ENCODE results near the gene COL23A1.
A peak's percentile ranks its signal among the peaks of the same experiment; 100 is the strongest.

Gene COL23A1

GRCh38 chr5:178218237-178218776, 371.9 kb downstream of the COL23A1 start:
- no peak for DNase-seq

DNA sequence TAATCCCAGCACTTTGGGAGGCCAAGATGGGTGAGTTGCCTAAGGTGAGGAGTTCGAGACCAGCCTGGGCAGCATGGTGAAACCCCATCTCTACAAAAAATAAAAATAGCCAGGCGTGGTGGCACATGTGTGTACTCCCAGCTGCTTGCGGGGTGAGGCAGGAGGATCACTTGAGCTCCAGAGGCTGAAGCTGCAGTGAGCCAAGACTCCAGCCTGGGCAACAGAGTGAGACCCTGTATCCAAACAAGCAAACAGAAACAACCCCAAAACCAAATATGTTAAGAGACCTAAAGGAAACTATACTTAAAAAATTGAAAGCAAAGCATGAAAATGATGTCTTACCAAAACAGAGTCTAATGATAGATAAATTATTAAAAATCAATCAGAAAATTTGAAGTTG, 373.4 kb downstream of the COL23A1 start:
- DNase-seq = no peak

GRCh38 chr5:178216088-178216534, 374.1 kb downstream of the COL23A1 start:
- no peak for DNase-seq

GRCh38 chr5:178215280-178216002, 374.8 kb downstream of the COL23A1 start:
- DNase-seq = no peak

GRCh38 chr5:178214160-178214803, 375.9 kb downstream of the COL23A1 start:
- DNase-seq = no peak

DNA sequence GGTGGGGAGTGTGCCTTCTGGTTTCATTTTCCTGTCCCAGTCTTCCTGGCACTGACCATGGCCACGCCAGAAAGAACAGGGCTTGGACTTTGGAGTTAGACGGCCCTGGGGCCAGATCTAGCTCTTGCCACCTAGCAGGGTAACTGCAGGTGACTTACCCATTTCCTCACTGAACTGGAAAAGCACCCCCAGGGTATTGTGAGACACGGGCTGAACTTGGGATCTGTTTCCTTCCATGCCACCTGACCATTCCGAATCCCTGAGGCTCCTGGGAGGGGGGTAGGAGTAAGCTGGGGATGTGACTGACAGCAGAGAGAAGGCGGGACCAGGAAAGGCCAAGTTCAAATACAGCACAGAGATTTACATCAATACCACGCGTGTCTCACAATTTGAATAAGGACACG, 376.4 kb downstream of the COL23A1 start:
- no peak for DNase-seq

GRCh38 chr5:178213003-178213461, 377.2 kb downstream of the COL23A1 start:
- no peak for DNase-seq

DNA sequence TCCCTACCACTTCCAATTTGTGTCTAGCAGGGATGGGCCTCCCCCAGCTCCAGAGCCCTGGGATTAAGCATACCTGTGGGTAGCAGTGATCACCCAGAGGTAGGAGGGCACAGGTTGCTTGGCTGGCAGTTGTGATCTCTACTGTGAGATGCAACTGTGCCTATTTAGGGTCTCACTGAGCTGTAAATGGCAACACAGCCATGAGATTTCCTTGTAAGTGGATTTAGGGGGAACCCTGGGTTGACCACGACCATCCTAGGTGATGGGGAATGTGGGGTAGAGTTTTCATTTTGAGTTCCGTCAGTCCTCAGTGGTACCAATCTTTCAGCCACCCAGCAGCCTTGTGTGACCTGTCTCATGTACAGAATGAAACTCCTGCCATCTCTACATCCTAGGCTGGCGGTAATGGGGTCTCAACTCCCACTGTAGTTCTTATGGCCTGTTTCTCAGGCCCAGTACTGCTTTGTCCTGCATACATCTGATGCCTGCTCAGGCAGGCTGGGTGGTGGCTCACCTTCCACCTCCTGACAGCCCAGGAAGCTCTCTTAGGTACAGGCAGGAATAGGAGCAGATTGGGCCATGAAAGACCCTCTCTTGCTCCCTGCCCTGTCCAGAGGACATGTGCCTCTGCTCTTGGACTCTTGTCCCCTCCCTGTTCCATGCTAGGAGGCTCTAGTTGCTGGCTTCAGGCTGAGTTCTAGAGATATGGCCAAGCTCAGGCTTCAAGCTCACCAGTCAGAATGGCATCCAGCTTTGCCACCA, 377.8 kb downstream of the COL23A1 start:
- DNase-seq = no peak

DNA sequence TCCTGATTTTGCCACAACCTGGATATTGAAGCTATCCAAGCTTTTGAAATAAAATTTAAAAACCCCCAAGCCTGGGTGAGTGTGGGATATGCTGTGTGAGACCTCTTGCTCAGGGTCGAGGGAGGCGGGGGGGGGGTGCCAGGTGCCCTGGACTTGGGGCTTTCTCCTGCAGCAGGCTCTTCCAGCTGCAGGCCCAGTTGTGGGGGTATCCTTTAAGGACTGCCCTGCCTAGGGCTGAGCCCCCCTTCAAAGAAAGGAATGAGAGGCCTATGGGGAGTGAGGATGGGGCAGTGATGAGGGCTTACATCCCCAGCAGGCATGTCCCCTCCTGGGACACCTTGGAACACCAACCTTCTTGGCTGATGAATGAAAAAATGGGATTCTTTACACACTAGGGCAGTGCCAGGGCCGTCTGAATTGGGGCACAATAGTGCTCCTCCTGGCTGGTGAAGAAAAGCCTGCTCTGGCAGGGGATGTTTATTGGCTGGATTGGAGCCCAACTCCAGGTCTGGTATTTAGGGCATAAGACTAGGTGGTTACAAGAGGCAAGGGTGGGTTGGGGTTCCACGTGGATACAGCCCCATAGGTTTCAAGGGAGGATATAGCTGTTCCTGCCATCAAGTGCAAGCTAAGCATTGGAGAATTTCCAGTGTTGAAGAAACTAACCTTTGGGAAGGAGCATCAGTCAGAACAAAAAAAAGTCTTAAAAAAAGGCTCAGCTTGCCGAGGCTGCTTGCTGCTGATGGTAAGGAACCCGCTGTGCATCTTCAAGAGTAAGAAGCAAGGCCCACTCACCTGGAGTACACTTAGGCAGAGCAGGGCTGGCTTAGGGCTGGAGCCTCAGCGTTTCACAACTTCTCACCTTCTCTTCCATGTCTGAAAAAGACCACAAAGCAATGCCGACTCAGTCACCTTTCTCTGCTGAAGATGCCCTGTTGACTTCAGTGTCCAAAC, 378.8 kb downstream of the COL23A1 start:
- no peak for DNase-seq

GRCh38 chr5:178210686-178211085, 379.5 kb downstream of the COL23A1 start:
- DNase-seq = no peak

DNA sequence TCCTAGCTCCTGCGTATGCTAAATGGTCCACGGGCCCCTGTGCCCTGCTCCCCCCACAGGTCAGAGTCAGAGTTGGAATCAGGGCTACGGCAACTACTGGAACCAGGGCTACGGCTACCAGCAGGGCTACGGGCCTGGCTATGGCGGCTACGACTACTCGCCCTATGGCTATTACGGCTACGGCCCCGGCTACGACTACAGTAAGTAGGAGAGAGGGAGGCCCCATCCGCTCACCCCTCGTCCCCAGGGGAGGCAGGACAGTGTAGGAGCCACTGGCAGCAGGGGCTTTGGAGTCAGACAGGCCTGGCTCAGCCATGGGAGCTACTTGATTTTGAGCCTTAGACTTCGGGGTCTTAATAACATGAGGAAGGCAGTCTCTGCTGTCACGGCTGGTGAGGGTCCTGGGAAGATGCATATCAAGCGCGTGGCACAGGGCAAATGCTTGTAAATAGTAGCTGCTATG, 380.1 kb downstream of the COL23A1 start:
- no peak for DNase-seq

GRCh38 chr5:178209334-178210072, 380.7 kb downstream of the COL23A1 start:
- DNase-seq = no peak

DNA sequence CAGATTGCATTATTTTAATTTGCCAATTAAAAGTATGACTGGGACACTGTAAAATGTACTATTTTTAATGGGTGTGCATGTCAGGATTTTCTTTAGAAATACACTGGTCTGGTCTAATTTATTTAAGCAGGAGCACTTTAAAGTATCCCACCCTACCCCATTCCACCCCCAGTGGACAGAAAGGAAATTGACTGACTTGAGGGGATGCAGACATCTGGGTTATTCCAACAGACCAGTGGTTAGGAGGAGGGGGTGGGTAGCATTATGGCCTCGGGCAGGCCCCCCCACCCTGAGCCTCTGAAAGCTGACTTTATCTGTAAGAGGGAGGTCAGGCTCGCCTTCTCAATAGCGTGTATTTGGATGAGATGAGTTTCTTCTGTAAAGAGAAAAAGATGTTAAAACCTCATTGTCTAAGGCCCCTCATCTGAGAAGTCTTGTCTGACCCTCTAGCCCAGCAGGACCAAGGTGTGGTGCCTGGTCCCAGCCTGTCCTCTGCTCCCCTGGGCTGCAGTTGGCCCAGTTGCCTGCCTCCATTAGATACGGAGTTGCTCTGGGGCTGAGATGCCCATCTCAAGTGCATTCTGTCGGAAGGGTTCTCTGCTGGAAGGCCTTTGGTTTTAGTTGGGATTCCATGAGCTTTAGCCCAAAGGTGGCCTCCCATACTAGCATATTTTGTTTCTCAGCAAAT, 381.5 kb downstream of the COL23A1 start:
- DNase-seq = no peak

GRCh38 chr5:178207917-178208280, 382.3 kb downstream of the COL23A1 start:
- DNase-seq = no peak

DNA sequence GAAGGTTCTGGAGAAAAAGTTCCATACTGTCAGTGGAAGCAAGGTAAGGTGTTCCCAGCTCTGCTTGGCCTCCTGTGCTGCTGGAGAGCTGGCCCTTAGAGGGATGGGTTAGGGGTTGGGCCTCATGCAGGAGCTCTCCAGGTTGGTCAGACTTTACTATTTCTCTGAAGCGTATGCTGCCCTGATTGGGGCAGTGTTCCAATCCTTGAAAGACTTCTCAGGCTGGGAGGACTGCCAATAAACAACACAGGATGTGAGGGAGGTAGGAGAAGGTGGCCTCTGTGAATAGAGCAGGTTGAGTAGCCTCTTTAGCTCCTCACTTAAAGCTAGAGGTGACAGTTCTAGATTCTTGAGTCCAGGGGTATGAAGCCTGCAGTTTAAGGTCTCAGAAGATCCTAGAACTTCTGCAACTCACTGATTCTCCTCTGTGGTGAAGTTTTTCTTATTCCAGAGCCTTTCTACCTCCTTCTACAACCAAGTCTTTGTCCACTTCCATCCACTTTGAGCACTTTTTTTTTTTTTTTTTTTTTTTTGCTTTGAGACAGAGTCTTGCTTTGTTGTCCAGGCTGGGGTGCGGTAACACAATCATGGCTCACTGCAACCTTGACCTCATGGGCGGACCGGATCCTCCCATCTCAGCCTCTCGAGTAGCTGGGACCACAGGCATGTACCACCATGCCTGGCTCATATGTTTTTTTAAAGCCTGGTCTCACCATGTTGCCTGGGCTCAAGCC, 382.8 kb downstream of the COL23A1 start:
- peak in 1 of 14 donors; percentile 43 for DNase-seq

DNA sequence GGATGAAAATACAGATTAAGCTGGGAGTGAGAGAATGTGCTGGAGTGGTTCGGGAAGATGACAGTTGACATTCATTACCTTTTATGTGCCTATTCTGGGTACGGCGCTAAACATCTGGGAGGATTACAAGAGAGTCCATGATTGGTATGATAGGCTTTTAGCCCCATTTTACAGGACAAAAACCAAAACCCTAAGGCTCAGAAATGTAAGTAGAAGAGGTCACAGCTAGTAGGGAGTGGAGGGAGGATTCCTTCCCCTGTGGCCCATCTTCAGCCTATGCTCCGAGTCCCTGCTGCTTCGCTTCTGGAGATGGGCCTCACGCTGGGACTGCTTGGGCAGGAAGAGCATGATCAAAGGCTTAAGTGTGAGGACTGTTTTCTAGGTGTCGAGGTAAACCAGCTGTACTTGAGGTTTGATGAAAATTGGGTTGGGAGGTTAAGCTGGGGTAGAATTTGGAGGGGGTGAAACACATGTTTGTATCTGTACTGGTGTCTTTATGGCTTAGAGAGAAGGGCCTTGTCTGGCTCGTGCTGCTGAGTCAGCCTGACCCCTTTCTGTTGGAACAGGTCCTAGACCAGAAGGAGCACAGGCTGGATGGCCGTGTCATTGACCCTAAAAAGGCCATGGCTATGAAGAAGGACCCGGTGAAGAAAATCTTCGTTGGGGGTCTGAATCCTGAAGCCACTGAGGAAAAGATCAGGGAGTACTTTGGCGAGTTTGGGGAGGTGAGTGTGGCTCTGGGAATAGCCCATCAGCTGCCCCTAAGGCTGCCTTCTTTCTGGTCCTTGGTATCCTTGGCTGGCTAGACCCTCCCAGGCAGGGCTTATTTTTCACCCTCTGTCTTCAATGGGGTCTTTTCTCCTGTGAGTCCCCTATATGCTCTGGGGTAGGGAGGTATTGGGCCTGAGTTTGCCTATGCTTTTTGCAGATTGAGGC, 383.8 kb downstream of the COL23A1 start:
- DNase-seq = peak in 1 of 14 donors; percentile 23

DNA sequence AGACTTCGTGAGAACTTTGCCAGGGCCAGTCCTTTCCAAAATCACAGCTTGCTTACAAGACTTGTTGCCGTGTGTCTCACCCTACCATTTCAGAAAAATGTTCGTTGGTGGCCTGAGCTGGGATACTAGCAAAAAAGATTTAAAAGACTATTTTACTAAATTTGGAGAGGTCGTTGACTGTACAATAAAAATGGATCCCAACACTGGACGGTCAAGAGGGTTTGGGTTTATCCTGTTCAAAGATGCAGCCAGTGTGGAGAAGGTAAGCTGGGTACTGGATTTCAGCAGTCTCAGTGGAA, 384.5 kb downstream of the COL23A1 start:
- DNase-seq = no peak

DNA sequence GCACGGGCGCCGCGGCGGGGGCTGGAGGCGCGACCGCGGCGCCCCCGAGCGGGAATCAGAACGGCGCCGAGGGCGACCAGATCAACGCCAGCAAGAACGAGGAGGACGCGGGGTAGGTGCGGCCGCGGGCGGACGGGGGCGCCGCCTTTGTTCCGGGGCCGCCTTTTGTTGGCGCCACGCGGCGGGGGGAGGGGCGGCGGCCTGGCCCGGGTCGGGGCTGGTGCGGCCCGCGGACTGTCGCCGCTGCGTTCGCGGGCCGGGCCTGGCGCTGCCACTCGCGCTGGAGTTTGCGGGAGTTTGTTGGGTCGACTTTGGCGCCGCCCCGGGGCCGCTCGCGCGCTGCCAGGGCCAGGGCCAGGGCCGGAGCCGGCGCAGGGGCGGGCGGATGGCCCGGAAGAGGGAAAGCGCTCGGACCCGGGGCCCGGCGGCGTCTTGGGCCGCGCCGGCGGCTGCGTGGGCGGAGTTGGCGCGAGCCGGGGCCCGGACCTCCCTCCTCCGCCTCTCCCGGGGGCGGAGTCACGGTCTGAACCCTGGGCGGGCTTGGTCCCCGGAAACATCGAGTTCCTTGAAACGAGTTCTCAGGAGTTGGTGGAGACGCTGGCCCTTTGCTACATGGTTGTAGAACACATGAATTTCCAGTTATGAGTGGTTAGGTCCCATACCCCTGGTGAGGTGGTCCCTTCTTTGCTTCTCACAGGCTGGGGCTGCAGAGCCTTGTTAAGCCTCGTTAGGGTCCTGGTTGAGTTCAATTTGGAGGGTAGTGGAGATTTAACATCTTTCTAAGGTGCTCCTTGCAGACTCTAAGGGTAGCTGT, 385.1 kb downstream of the COL23A1 start:
- peak in 8 of 14 donors; percentile 13 to 73 (median 42) for DNase-seq
